Epithelial cell of esophagus (primary cell): Measurements from ENCODE around the gene MT1G.
A peak's percentile ranks its signal among the peaks of the same experiment; 100 is the strongest.

ENCODE experiments used
- DNase-seq: peaks from one replicate; pipeline ENCODE4 v3.0.0; 2010; ENCODE audit warnings: low read depth
- H3K4me3 ChIP-seq: 2 replicates; pipeline ENCODE4 v1.5.1; 2011; ENCODE audit warnings: mild to moderate bottlenecking, low read length, control low read depth
- TF ChIP-seq, protein P1 (sequence below): IDR thresholded peaks from 2 replicates; pipeline ENCODE4 v1.5.1; 2011; ENCODE audit warnings: low read depth, mild to moderate bottlenecking, low read length, control low read depth, inconsistent platforms; ENCODE audit not compliant: insufficient read depth; ENCODE audit errors: missing control alignments

MT1G gene

GRCh38 chr16:56664506-56664905 is 3.4 kb downstream of the MT1G start:
- no peak for DNase-seq
- H3K4me3 ChIP-seq = no peak overlapping the region
- TF ChIP-seq, protein P1, sequence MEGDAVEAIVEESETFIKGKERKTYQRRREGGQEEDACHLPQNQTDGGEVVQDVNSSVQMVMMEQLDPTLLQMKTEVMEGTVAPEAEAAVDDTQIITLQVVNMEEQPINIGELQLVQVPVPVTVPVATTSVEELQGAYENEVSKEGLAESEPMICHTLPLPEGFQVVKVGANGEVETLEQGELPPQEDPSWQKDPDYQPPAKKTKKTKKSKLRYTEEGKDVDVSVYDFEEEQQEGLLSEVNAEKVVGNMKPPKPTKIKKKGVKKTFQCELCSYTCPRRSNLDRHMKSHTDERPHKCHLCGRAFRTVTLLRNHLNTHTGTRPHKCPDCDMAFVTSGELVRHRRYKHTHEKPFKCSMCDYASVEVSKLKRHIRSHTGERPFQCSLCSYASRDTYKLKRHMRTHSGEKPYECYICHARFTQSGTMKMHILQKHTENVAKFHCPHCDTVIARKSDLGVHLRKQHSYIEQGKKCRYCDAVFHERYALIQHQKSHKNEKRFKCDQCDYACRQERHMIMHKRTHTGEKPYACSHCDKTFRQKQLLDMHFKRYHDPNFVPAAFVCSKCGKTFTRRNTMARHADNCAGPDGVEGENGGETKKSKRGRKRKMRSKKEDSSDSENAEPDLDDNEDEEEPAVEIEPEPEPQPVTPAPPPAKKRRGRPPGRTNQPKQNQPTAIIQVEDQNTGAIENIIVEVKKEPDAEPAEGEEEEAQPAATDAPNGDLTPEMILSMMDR = no peak

- no peak for DNase-seq
- TF ChIP-seq, protein P1 = no peak
- H3K4me3 ChIP-seq = no peak overlapping the region
Measured at GRCh38 chr16:56662357-56663354, 5.2 kb downstream of the MT1G start.

GRCh38 chr16:56658327-56658875 is 9.5 kb downstream of the MT1G start:
- no peak for DNase-seq
- H3K4me3 ChIP-seq = peak overlapping the region; percentile 43
- TF ChIP-seq, protein P1 = no peak

DNA sequence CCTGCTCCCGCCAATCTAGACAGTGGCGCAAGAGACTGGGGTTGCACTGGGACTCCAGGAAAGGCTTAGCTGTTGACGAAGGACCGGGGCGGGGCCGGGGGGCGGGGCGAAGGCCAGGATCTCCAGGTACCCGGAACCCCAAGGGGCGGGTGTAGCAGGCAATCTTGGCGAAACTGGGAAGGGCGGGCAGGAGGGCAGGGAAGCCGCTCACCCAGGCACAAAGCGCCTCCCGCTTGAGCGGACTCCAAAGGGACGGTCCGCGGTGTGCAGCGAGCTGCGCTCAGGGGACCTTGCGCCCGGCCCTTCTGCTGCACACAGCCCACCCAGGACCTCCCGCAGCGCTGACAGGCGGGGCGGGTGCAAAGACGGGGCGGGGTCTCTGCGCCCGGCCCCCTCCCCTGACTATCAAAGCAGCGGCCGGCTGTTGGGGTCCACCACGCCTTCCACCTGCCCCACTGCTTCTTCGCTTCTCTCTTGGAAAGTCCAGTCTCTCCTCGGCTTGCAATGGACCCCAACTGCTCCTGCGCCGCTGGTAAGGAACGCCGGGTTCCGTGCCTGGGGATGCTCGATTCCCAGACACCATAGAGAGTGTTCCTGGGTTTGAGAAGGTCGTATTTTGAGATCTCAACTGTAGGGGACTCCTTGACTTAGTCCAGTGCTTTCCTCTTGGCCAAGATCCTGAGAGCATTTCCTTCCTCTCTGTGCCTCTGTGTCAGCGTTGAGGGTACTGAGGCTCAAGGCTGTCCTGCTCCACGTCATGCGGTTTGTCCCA is 10.1 kb downstream of the MT1G start, which contains the start of gene MT1F:
TSS of gene MT1F (plus strand) at position 405 of the 772 bp plus-strand sequence. CDS start at position 505, 100 bp downstream.
- TF ChIP-seq, protein P1 = no peak
- DNase-seq = peak; percentile 91
- peak within 1 kb of the TSS; percentile 43 for H3K4me3 ChIP-seq

DNA sequence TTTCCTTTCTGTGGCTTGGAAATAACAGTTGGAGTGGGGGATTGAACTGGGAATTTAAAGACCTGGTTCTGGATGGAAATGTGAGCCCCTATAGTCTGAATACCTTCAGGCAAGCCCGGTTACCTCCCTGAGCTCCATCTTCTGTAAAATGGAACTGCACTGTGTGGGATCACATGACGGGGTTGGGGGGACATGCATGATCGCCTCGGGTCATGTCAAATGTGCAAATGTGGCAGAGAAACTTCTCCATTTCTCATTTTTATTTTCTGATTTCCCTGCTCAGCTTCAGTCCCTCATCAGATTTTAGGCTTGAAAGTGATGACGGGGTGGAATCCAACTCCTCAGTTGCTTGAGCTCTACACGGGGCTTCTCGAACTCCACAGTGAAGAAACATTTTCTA is 14.6 kb downstream of the MT1G start:
- DNase-seq = no peak
- H3K4me3 ChIP-seq = no peak overlapping the region
- TF ChIP-seq, protein P1 = no peak

DNA sequence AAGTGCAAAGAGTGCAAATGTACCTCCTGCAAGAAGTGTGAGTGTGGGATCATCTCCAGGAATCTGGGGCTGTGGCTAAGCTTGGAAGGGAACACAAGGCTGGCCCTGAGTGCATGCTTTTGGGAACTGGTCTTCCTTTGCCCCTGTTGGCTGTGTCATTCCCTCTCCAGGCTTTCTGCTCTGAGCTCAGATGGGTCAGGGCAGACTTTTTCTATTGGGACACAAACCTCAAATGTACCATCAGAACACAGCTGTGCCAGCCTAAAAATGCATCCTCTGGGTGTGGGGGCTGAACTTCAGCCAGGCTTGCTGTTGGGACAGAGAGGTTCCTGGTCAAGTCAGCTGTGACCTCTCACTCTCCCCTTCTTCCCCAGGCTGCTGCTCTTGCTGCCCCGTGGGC is 15.3 kb downstream of the MT1G start:
- no peak for DNase-seq
- TF ChIP-seq, protein P1 = no peak
- H3K4me3 ChIP-seq = no peak overlapping the region
